Measurements from ENCODE around the gene PDE11A.
"Not testable (repeated sequence)": the region's sequence is repeated elsewhere in the genome, so short reads cannot be mapped to it uniquely, and the experiment has no call there.

Gene PDE11A

DNA sequence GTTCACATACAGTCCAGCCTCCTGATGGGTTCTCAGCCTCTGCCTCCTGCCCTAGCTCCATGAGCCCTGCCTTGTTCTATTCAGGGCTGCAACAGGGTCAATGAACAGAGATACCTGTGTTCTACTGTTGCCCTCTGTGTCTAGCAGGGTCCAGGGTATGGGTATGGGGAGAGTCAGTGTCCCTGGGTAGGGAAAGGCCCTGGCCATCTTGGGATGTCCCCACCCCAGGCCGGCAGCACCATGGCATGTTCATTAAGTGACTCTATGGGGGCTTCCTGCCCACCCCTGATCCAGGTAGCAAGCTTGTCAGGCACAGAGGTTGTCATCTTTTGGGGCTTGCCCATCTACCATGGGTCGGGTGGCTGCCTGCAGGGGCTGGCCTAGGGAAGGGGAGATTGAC lies 13.5 kb downstream of the PDE11A start:
- ChIA-PET POLR2A (no interaction called here), CTCF (no interaction called here)
- DNase-seq (ENCODE audit: extremely low spot score) = no peak
- TF ChIP-seq FOXM1 (IDR thresholded peaks at IDR 0.05; ENCODE audit: borderline replicate concordance) (no peak), SP1 (IDR thresholded peaks at IDR 0.05) (no peak), FOXK2 (IDR thresholded peaks at IDR 0.05) (no peak), LEF1 (IDR thresholded peaks at IDR 0.05; ENCODE audit: borderline replicate concordance) (no peak), L3MBTL2 (conservative IDR thresholded peaks at IDR 0.05) (no peak), ARNT (IDR thresholded peaks at IDR 0.05) (no peak), ZNF384 (IDR thresholded peaks at IDR 0.05) (no peak), CTBP1 (IDR thresholded peaks at IDR 0.05; ENCODE audit: borderline replicate concordance) (no peak)
- TF ChIP-seq, protein P1, sequence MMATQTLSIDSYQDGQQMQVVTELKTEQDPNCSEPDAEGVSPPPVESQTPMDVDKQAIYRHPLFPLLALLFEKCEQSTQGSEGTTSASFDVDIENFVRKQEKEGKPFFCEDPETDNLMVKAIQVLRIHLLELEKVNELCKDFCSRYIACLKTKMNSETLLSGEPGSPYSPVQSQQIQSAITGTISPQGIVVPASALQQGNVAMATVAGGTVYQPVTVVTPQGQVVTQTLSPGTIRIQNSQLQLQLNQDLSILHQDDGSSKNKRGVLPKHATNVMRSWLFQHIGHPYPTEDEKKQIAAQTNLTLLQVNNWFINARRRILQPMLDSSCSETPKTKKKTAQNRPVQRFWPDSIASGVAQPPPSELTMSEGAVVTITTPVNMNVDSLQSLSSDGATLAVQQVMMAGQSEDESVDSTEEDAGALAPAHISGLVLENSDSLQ (IDR thresholded peaks at IDR 0.05) = no peak

DNA sequence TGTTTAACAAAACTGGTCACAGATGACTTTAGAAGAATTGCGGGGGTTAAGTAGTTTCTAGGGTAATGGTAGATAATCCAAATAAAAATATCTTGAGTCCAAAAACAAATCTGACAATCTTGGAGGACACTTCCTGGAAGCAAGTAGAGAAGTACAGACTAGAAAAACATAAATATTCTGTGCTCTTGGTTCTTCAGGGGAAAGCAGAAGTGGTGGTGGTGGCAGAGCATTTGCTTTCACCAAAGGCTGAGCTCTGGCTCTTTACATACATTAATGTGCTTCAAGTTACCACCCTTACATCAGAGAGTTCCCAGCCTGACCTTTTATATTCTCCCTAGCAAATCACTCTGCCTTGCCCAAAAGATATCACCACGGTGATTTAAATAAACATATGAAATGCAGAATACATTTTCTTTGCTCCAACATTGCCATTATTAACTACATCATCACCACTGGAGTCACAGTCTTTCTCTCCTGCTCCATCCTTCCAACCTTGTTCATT lies 15.3 kb downstream of the PDE11A start:
- no peak for DNase-seq (ENCODE audit: extremely low spot score)
- TF ChIP-seq ZNF384 (IDR thresholded peaks at IDR 0.05) (no peak), LEF1 (IDR thresholded peaks at IDR 0.05; ENCODE audit: borderline replicate concordance) (no peak)
- CTCF ChIA-PET = no interaction called here
- POLR2A ChIA-PET = no interaction called here

DNA sequence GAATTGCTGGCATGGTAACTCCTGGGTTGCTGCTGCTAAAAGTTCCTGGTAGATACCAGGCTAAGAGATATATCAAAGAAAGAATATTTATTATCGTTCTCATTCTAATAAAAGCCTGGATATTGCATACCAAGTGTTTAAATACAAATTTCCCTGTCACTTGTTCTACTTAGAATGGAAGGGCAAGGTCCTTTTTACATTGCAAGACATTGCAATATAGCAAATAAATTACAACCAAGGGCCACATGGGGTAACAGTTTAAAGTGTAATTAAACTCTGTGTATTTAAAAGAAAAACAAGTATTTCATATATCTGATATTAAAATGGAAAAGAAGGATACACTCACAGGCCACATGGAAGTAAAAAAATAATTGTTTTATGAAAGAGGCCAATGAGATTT lies 16.2 kb downstream of the PDE11A start:
- ChIA-PET POLR2A (no interaction called here), CTCF (no interaction called here)
- no peak for DNase-seq (ENCODE audit: extremely low spot score)
- TF ChIP-seq TARDBP (IDR thresholded peaks at IDR 0.05) (no peak), ARNT (IDR thresholded peaks at IDR 0.05) (no peak), ZNF384 (IDR thresholded peaks at IDR 0.05) (no peak), FOXK2 (IDR thresholded peaks at IDR 0.05) (no peak), L3MBTL2 (conservative IDR thresholded peaks at IDR 0.05) (no peak), CTBP1 (IDR thresholded peaks at IDR 0.05; ENCODE audit: borderline replicate concordance) (no peak), FOXM1 (IDR thresholded peaks at IDR 0.05; ENCODE audit: borderline replicate concordance) (no peak), ELF4 (IDR thresholded peaks at IDR 0.05) (no peak), LEF1 (IDR thresholded peaks at IDR 0.05; ENCODE audit: borderline replicate concordance) (no peak), FOXA1 (IDR thresholded peaks at IDR 0.05) (no peak), HDGF (IDR thresholded peaks at IDR 0.05; ENCODE audit: borderline replicate concordance) (no peak), NFRKB (IDR thresholded peaks at IDR 0.05) (no peak), SP1 (IDR thresholded peaks at IDR 0.05) (no peak), BHLHE40 (IDR thresholded peaks at IDR 0.05; ENCODE audit: borderline replicate concordance) (no peak), SUZ12 (IDR thresholded peaks at IDR 0.05) (no peak)
- TF ChIP-seq, protein P1 (IDR thresholded peaks at IDR 0.05) = no peak

DNA sequence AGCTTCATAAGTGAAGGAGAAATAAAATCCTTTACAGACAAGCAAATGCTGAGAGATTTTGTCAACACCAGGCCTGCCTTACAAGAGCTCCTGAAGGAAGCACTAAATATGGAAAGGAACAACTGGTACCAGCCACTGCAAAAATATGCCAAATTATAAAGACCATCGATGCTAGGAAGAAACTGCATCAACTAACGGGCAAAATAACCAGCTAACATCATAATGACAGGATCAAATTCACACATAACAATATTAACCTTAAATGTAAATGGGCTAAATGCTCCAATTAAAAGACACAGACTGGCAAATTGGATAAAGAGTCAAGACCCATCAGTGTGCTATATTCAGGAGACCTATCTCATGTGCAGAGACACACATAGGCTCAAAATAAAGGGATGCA lies 21.3 kb downstream of the PDE11A start:
- DNase-seq (ENCODE audit: extremely low spot score); POLR2A ChIA-PET; CTCF ChIA-PET: not testable (repeated sequence)

DNA sequence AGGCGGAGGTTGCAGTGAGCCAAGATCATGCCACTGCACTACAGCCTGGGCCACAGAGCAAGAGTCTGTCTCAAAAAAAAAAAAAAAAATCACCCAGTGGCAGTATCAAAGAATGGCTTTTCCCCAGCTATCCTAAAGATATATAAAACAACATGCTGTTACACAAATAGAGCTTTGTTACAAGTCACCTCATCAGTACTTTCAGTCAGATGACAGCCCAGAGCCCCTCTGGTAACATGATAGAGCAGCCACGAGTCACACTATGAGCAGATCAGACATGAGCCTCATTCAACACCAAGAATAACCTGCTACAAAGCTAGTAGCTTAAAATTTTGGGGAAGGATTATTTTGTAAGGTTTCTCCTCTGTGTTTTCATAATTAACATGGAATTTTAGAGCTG lies 25.2 kb downstream of the PDE11A start:
- ChIA-PET CTCF (no interaction called here), POLR2A (no interaction called here)
- DNase-seq (ENCODE audit: extremely low spot score) = no peak
- TF ChIP-seq FOXK2 (IDR thresholded peaks at IDR 0.05) (no peak), CTBP1 (IDR thresholded peaks at IDR 0.05; ENCODE audit: borderline replicate concordance) (no peak), ARNT (IDR thresholded peaks at IDR 0.05) (no peak), TARDBP (IDR thresholded peaks at IDR 0.05) (no peak), FOXM1 (IDR thresholded peaks at IDR 0.05; ENCODE audit: borderline replicate concordance) (no peak), BHLHE40 (IDR thresholded peaks at IDR 0.05; ENCODE audit: borderline replicate concordance) (no peak), SUZ12 (IDR thresholded peaks at IDR 0.05) (no peak), ELF4 (IDR thresholded peaks at IDR 0.05) (no peak), LEF1 (IDR thresholded peaks at IDR 0.05; ENCODE audit: borderline replicate concordance) (no peak), NFRKB (IDR thresholded peaks at IDR 0.05) (no peak), HDGF (IDR thresholded peaks at IDR 0.05; ENCODE audit: borderline replicate concordance) (no peak), SP1 (IDR thresholded peaks at IDR 0.05) (no peak), ZNF384 (IDR thresholded peaks at IDR 0.05) (no peak)
- TF ChIP-seq, protein P1 (IDR thresholded peaks at IDR 0.05) = no peak

DNA sequence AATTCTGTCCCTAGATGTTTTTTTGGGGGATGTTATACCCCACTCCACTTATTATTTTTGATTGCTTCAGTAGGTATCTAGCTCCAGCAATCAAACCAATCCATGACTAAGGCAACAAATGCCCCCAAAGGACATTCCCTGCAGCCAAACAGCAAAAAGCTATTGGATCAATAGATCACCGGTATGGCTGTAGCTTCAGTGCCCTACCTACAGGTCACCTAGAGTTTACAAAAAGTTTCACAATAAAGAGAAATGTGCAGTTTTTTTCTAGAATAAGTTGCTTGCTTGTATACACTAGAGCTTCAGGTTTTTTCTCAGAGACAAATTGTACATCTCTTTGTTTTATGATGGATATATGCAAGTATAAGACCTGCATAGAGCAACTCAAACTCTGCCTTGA lies 27.7 kb downstream of the PDE11A start:
- ChIA-PET POLR2A (no interaction called here), CTCF (no interaction called here)
- no peak for DNase-seq (ENCODE audit: extremely low spot score)
- TF ChIP-seq CTBP1 (IDR thresholded peaks at IDR 0.05; ENCODE audit: borderline replicate concordance) = no peak
- no peak for TF ChIP-seq L3MBTL2 (conservative IDR thresholded peaks at IDR 0.05)
- TF ChIP-seq SUZ12 (IDR thresholded peaks at IDR 0.05) = no peak
- no peak for TF ChIP-seq HDGF (IDR thresholded peaks at IDR 0.05; ENCODE audit: borderline replicate concordance)
- no peak for TF ChIP-seq BHLHE40 (IDR thresholded peaks at IDR 0.05; ENCODE audit: borderline replicate concordance)
- no peak for TF ChIP-seq ZNF384 (IDR thresholded peaks at IDR 0.05)
- no peak for TF ChIP-seq SP1 (IDR thresholded peaks at IDR 0.05)

DNA sequence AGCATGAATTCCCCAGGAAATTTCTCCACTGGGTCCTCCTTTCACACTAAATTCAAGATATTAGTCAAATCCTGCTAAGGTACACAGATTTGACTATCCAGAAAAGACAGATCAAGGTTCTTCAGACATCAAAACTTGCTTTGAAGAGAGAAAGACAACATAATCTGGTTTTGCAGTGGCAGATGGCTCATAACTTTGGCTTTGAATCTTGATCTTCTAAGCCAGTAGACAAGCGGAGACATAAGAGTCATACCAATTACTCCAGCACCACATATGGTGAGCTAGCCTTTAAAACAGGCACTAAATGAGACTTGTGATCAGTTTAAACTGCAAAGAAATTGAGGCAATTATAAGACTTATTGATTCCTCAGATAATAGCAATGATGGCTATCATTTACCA lies 29.3 kb downstream of the PDE11A start:
- DNase-seq (ENCODE audit: extremely low spot score) = no peak
- TF ChIP-seq FOXM1 (IDR thresholded peaks at IDR 0.05; ENCODE audit: borderline replicate concordance) (no peak), ARNT (IDR thresholded peaks at IDR 0.05) (no peak), ELF4 (IDR thresholded peaks at IDR 0.05) (no peak), CTBP1 (IDR thresholded peaks at IDR 0.05; ENCODE audit: borderline replicate concordance) (no peak), TARDBP (IDR thresholded peaks at IDR 0.05) (no peak), NFRKB (IDR thresholded peaks at IDR 0.05) (no peak), L3MBTL2 (conservative IDR thresholded peaks at IDR 0.05) (no peak), BHLHE40 (IDR thresholded peaks at IDR 0.05; ENCODE audit: borderline replicate concordance) (no peak), SP1 (IDR thresholded peaks at IDR 0.05) (no peak)
- TF ChIP-seq, protein P1 (IDR thresholded peaks at IDR 0.05) = no peak
- ChIA-PET CTCF (interaction anchor here (0.9 kb wide), 1 partner anchor 59 kb away, joined by 3 read pairs; no protein-coding TSS in a partner anchor), POLR2A (no interaction called here)

DNA sequence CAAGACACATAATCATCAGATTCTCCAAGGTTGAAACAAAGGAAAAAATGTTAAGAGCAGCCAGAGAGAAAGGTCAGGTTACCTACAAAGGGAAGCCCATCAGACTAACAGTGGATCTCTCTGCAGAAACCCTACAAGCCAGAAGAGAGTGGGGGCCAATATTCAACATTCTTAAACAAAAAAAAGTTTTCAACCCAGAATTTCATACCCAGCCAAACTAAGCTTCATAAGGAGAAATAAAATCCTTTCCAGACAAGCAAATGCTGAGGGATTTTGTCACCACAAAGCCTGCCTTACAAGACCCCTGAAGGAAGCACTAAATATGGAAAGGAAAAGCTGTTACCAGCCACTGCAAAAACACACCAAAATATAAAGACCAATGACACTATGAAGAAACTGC lies 39.0 kb downstream of the PDE11A start:
- POLR2A ChIA-PET; CTCF ChIA-PET; DNase-seq (ENCODE audit: extremely low spot score): not testable (repeated sequence)
